GM12878 (cell line): ENCODE measurements around the gene ESR1. TPM values are rescaled to one million over a fixed set of nuclear protein-coding genes. Genes with fewer than 3 reads are reported as not detected.

Experiments
- ATAC-seq: fragments of 200-7000 bp; cut with Tn5 transposase; 3 replicates; pipeline ENCODE4 v1.9.1; 2020; ENCODE audit warnings: mild to moderate bottlenecking, moderate library complexity
- BruUV-seq: library from RNA; stranded (reverse); fragments of 400-500 nt; replicated peaks from 2 replicates; lab custom pipeline; 2021; lab: Mats Ljungman, UMichigan
- CTCF ChIA-PET: fragments of 300-600 bp; sonication (Branson Sonifier 250); formaldehyde crosslinking; extraction: SDS; loops from one replicate; lab custom pipeline; 2021; ENCODE audit warnings: inconsistent platforms; lab: Yijun Ruan, JAX
- POLR2A ChIA-PET: fragments of 350-600 bp; formaldehyde crosslinking; extraction: SDS; loops from one replicate; lab custom pipeline; 2021; ENCODE audit warnings: inconsistent platforms; lab: Charles Lee
- RAD21 ChIA-PET: fragments of 300-600 bp; sonication (Branson Sonifier 250); formaldehyde crosslinking; loops from one replicate; lab custom pipeline; 2023; ENCODE audit warnings: antibody characterized with exemption; ENCODE audit not compliant: unreplicated experiment; lab: Charles Lee
- SMC1A ChIA-PET: fragments of 300-600 bp; sonication (Branson Sonifier 250); formaldehyde crosslinking; loops from one replicate; lab custom pipeline; 2023; ENCODE audit not compliant: unreplicated experiment, uncharacterized antibody; lab: Charles Lee
- DNase-seq: peaks from one replicate; pipeline ENCODE4 v3.0.0-alpha.2; 2011; ENCODE audit warnings: low read depth, low spot score
- FAIRE-seq: peaks from 3 replicates; lab custom pipeline; 2011; peaks lifted over from hg19 to GRCh38; lab: Jason Lieb, UNC
- H2AFZ ChIP-seq: 2 replicates; pipeline ENCODE4 v1.6.0; 2011; ENCODE audit warnings: low read depth, low read length, control low read depth; ENCODE audit not compliant: control insufficient read depth
- H3K27ac ChIP-seq: 2 replicates; pipeline ENCODE4 v1.5.1; 2011; ENCODE audit warnings: control low read depth; ENCODE audit not compliant: control insufficient read depth, insufficient read depth
- H3K27me3 ChIP-seq, 2 experiments: replicated peaks in 1 of 2; 2 replicates each; pipeline versions ENCODE4 v1.6.0 to v1.6.1; 2011; ENCODE audit warnings: low read length in 1 of 2; ENCODE audit not compliant: control insufficient read depth in 2 of 2, insufficient read depth in 2 of 2
- H3K36me3 ChIP-seq, 2 experiments: 2 replicates each; pipeline ENCODE4 v1.5.1; 2011; ENCODE audit warnings: low read length in 1 of 2; ENCODE audit not compliant: control insufficient read depth in 2 of 2, insufficient read depth in 2 of 2
- H3K4me1 ChIP-seq: 2 replicates; pipeline ENCODE4 v1.6.1; 2011; ENCODE audit warnings: mild to moderate bottlenecking, low read length, moderate library complexity, mixed read lengths; ENCODE audit not compliant: control insufficient read depth, insufficient read depth
- H3K4me2 ChIP-seq: 2 replicates; pipeline ENCODE4 v1.6.0; 2011; ENCODE audit warnings: control low read depth; ENCODE audit not compliant: control insufficient read depth, insufficient read depth
- H3K4me3 ChIP-seq: fragments of 200-600 bp; sonication (generic); 2 replicates; pipeline ENCODE4 v1.5.1; 2016
- H3K79me2 ChIP-seq: 2 replicates; pipeline ENCODE4 v1.6.0; 2011; ENCODE audit warnings: low read length; ENCODE audit not compliant: control insufficient read depth, insufficient read depth
- H3K9ac ChIP-seq: 2 replicates; pipeline ENCODE4 v1.8.0; 2011; ENCODE audit warnings: low read length, control low read depth, mixed read lengths; ENCODE audit not compliant: control insufficient read depth, insufficient read depth
- H3K9me3 ChIP-seq: replicated peaks from 3 replicates; pipeline ENCODE4 v1.5.1; 2011; ENCODE audit warnings: mild to moderate bottlenecking, low read length; ENCODE audit not compliant: control insufficient read depth, insufficient read depth
- H4K20me1 ChIP-seq: 2 replicates; pipeline ENCODE4 v1.6.0; 2011; ENCODE audit not compliant: control insufficient read depth, insufficient read depth
- CBFB ChIP-seq: IDR thresholded peaks from 2 replicates; pipeline ENCODE4 v1.6.1; 2016; ENCODE audit warnings: antibody characterized with exemption, low read depth
- CEBPZ ChIP-seq: fragments of 150-350 bp; IDR thresholded peaks from 2 replicates; pipeline ENCODE4 v1.6.1; 2016; ENCODE audit warnings: low read depth, low read length
- EED ChIP-seq: sonication (generic); IDR thresholded peaks from 2 replicates; pipeline ENCODE4 v1.6.1; 2016; ENCODE audit warnings: antibody characterized with exemption, low read depth
- FOS ChIP-seq: IDR thresholded peaks from 3 replicates; pipeline ENCODE4 v1.6.1; 2011; ENCODE audit warnings: borderline replicate concordance; ENCODE audit not compliant: insufficient read length; ENCODE audit errors: extremely low read depth
- HCFC1 ChIP-seq: fragments of 150-350 bp; IDR thresholded peaks from 2 replicates; pipeline ENCODE4 v1.6.1; 2014; ENCODE audit warnings: low read length
- HDAC2 ChIP-seq: fragments of 200-600 bp; sonication (generic); IDR thresholded peaks from 2 replicates; pipeline ENCODE4 v1.6.1; 2017
- KAT2A ChIP-seq: conservative IDR thresholded peaks from 2 replicates; pipeline ENCODE4 v1.6.1; 2011; ENCODE audit warnings: low read depth, low read length; ENCODE audit not compliant: control insufficient read depth
- MYB ChIP-seq: fragments of 150-350 bp; IDR thresholded peaks from 2 replicates; pipeline ENCODE4 v1.6.1; 2014; ENCODE audit warnings: mild to moderate bottlenecking, low read depth, low read length, borderline replicate concordance
- NFYA ChIP-seq: IDR thresholded peaks from 2 replicates; pipeline ENCODE4 v1.6.1; 2011; ENCODE audit warnings: low read depth, mild to moderate bottlenecking, low read length, improper control_type of control experiment, borderline replicate concordance
- SMC3 ChIP-seq: IDR thresholded peaks from 2 replicates; pipeline ENCODE4 v1.6.1; 2011; ENCODE audit warnings: low read length, improper control_type of control experiment, borderline replicate concordance
- SP1 ChIP-seq: IDR thresholded peaks from one replicate; pipeline ENCODE4 v1.6.1; 2011; ENCODE audit warnings: low read depth, low read length
- SUZ12 ChIP-seq: fragments of 200-600 bp; sonication (generic); IDR thresholded peaks from one replicate; pipeline ENCODE4 v1.6.1; 2018; ENCODE audit warnings: antibody characterized with exemption, mild to moderate bottlenecking; ENCODE audit not compliant: unreplicated experiment
- USF2 ChIP-seq: IDR thresholded peaks from 2 replicates; pipeline ENCODE4 v1.6.1; 2011; ENCODE audit warnings: low read depth, low read length, improper control_type of control experiment, borderline replicate concordance
- ZBTB40 ChIP-seq: fragments of 450-650 bp; IDR thresholded peaks from 2 replicates; pipeline ENCODE4 v1.6.1; 2016; ENCODE audit warnings: mild to moderate bottlenecking, moderate library complexity, borderline replicate concordance
- WGBS: methylation state at CpG from one replicate; pipeline ENCODE4 v1.1.6; 2016; ENCODE audit warnings: low lambda C conversion rate; ENCODE audit not compliant: insufficient replicate concordance, insufficient coverage; ENCODE audit errors: missing lambda C conversion rate; 5-methylcytosine and 5-hydroxymethylcytosine counted together
- in situ Hi-C: fragments of 300-500 bp; cut with MboI; formaldehyde crosslinking; loops from 9 replicates; pipeline ENCODE4 v1.14.3; 2018; ENCODE audit warnings: mixed read lengths
- intact Hi-C: fragments of 100-400 bp; cut with micrococcal nuclease; formaldehyde crosslinking; loops from one replicate; pipeline ENCODE4 v1.14.2; 2022; ENCODE audit not compliant: unreplicated experiment
- polyA plus RNA-seq, 11 experiments: library from polyadenylated mRNA; depleted of rRNA in 4 of 11; unstranded in 6 of 11; stranded (reverse) in 5 of 11; fragments of >200 nt; fragmentation: Nextera tagmentation in 4 of 11; fragmentation: Illumina TruSeq in 1 of 11; extraction: Ambion mirVana in 4 of 11; extraction: Trizol in 1 of 11; gene quantifications; 1 replicate in 1 of 11; 2 replicates in 10 of 11; pipeline versions ENCODE4 v1.2.1 to v1.2.3, GENCODE V29; 2011 to 2016; ENCODE audit warnings: inconsistent platforms in 2 of 11, missing spikeins in 2 of 11, low read depth in 1 of 11
- total RNA-seq, 4 experiments: library from RNA; depleted of rRNA in 3 of 4; stranded (reverse); fragments of >200 nt in 3 of 4; fragmentation: Illumina TruSeq in 1 of 4; extraction: Trizol in 1 of 4; gene quantifications; 2 replicates each; pipeline versions ENCODE4 v1.2.1 to v1.2.3, GENCODE V29; 2013 to 2021

Gene ESR1
- total and polyA plus RNA-seq, 10 of the 15 experiments (the other 5 are each of a cell fraction or from before 2014, with no cell fraction given): 0.03 to 0.51 (median 0.21) TPM; not detected in 4

- no peak for TF ChIP-seq CEBPZ
Measured at GRCh38 chr6:151804585-151805285, 2.7 kb upstream of the ESR1 start (continued).

GRCh38 chr6:151805286-151805840 lies 2.1 kb upstream of the ESR1 start:
- BruUV-seq: no TSS peak
- no peak overlapping the region for H3K27ac ChIP-seq
- 53% methylated on average over 11 of the region's 11 CpGs for WGBS
- no peaks in the 10 kb centered on the region for H3K36me3 ChIP-seq
- no peak overlapping the region for H3K9ac ChIP-seq
- no peak overlapping the region for H3K4me3 ChIP-seq
- no peaks in the 10 kb centered on the region for H3K9me3 ChIP-seq
- RAD21 ChIA-PET: no interaction called here
- in situ Hi-C loops: no loop called here
- H4K20me1 ChIP-seq: no peaks in the 10 kb centered on the region
- intact Hi-C loops: no loop called here
- POLR2A ChIA-PET: interaction anchor here (1.2 kb wide), 1 partner anchor 9 kb away, joined by 3 read pairs; no protein-coding TSS in a partner anchor
- no peak for FAIRE-seq
- DNase-seq: no peak
- peaks cover 11 to 16% of the 10 kb centered on the region in 2 experiments for H3K27me3 ChIP-seq
- SMC1A ChIA-PET: interaction anchor here (0.6 kb wide), 1 partner anchor 232 kb away, joined by 3 read pairs; no protein-coding TSS in a partner anchor
- no peaks in the 10 kb centered on the region for H3K79me2 ChIP-seq
- CTCF ChIA-PET: no interaction called here
- H3K4me1 ChIP-seq: no peaks in the 10 kb centered on the region
- no peak overlapping the region for H2AFZ ChIP-seq
- ATAC-seq: no peak
- no peak overlapping the region for H3K4me2 ChIP-seq
- TF ChIP-seq ZBTB40: no peak
- TF ChIP-seq EED: no peak
- TF ChIP-seq MYB: no peak
- TF ChIP-seq NFYA: no peak
- no peak for TF ChIP-seq SMC3
- TF ChIP-seq SUZ12: no peak
- TF ChIP-seq USF2: no peak
- TF ChIP-seq CBFB: no peak
- no peak for TF ChIP-seq SP1
- no peak for TF ChIP-seq HCFC1
- TF ChIP-seq FOS: no peak
- no peak for TF ChIP-seq HDAC2
- no peak for TF ChIP-seq KAT2A
